GM19438 (cell line): ENCODE results near the gene SORCS1.

Source experiments
- ATAC-seq: cut with Tn5 transposase; IDR thresholded peaks from one replicate; pipeline ENCODE4 v1.9.1; 2021; ENCODE audit warnings: low read depth; ENCODE audit not compliant: unreplicated experiment

SORCS1 gene

DNA sequence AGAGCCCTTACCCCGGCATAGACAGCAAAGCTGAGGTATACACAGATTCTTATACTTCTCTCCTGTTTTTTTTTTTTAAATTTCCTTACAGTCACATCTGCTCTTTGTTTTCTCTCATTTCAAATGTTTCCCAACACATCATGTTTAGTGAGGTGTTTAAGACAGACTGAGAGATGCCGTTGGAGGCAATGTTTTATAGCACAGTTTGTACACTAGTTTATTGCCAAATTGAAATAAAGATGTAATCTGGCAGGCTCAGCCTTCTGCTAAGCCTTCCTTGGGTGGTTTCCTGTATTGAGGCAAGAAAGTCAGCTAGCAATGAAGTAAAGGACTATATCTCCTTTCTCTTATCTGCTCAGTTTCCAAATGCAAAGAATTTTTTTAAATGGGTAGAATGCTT, 393.4 kb downstream of the SORCS1 start:
- ATAC-seq, result no peak

DNA sequence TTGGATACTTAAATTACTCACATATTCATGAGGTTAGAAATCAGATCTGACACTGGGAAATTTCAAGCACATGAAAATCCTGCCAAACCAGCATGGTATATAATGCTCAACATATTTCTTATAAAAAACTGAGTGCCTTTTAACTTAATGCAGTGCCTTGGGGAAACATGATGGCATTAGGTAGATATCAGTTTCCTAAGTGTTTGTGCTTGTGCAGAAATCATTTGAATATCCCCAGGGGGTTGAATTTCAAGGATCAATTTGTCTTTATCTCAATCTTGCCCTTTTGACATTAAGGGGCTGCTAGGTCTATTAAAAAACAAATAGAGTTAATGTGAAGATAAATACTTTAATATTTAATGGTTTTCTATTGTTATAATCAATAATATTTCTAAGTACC, 396.3 kb downstream of the SORCS1 start:
- ATAC-seq, result no peak

DNA sequence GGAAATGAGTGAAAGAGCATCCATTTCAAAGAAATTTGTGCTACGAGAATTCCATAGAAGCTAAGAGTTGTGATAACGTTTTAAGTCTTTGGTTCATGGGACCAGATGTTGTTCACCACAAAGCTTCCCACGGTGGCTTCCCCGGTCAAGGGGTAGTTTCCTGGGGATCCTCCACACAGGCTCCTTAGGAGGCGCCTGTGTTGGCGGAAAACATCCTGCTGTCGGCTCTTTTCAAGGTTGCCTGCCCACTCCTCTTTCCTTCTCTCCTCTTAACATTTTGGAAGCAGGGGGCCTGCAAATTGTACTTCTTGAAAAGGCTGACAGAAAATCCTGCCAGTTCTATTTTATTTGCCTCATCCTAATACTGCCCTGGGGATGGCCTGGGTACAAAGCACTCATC, 398.6 kb downstream of the SORCS1 start:
- ATAC-seq, result no peak

DNA sequence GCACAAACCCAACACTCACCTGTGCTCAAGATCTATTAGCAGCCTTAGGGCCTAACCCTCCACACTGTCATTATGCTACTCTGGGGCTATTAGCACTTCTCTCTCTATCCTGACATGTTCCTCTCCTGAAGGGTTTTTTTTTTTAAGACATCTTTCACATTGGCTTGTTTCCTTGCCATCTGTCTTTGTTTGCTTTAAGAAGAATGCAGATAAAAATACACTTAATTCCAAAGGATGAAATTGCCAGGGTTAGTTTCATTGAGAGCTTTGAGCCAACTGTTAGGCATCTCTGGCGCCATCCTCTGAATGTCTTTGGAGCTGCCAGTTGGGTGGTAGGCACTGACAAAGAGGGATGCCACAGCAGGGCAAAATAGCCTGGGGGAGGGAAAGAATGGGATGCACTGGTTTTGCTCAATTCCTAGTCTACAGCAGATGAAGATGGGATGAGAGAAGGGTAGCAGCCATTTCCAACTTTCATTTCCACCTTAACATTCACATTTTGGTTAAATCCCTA, 399.2 kb downstream of the SORCS1 start:
- ATAC-seq, result no peak

DNA sequence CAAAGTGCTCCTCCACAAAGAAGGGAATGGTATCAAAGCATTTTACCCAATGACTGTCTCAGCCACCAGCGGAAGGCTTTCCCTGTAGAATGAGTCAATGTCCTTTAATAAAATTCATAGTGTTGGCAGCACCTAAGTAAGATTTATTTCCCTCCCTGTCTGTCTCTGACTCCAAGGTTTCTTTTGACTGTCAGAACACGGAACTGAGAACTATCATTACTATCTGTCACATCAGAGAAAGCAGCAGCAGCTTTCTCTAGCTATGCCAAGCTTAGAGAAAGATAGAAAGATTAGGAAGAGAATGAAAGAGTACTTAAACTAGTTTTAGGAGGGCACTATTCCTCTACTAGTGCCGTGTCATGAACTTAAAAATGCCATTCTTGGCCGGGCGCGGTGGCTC, 400.1 kb downstream of the SORCS1 start:
- no peak for ATAC-seq

DNA sequence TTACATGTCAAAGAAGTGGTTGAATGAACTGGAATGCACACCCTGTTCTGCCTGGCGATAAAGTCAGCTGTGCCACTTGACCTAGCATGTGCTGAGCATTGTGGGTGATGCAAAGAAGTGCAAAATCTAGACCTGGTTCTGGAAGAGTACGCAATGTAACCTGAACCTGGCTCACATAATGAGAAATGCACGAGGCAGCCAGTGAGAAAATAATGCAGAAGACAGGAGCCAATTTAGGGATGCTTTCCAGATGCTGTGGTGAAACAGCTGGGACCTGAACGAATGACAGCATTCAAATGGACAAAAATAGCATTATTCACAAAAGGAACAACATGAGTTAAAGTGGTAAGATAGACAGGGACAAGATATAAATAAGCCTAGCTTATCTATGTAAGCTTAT, 402.6 kb downstream of the SORCS1 start:
- ATAC-seq, result no peak

DNA sequence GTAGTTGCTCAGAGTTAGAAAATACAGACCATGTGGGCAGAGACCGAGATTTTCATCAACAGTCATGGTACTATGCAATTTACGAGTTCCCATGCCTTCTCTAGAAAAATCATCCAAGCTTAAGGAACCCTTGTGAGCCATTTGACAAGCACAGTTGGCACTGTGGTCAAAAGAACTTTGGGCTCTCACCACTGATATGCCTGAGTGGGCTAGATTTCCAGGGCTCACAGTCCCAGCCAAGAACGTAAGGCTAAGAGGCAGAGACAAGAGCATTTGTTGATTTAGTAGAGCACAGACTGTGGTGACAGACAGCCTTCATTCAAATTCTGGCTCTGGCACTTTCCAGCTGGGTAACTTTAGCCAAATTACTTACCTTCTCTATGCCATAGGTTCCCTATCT, 407.0 kb downstream of the SORCS1 start:
- ATAC-seq, result no peak

DNA sequence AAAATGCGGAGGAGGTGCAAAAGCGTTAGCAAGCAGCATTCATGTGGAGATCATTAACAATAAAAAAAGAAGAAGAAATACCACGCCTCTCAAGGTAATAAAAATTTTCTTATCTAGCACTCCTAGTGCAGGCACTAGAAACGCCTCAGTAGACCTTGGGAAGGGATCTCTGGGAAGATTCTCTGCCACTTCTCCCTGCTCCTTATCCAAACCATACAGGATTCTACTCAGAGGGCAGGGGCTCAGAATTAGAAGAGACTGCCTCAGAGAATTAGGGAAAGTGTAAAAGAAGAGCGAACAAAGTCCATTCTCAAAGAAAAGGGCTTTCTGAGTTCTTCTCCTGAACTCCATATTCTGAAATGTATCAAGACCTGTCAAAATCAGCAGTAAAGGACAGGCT, 413.4 kb downstream of the SORCS1 start:
- no peak for ATAC-seq

DNA sequence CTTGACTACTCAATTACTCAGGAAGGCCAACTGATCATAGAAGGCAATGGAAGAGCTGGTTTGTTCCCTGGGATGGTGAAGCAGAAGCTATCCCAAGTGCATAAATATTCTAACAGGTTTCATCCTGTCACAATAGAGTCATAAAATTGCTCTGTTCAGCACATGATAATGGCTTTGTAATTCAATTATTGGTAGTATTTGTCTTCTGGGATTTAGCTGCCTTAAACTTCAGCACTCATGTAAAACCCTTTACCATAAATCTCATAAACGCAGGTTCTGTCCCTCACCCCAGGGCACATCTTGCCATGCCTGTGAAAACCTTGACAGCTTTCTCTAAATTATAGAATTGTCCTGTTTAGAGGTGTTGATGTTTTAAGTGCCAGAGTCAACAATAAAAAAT, 417.6 kb downstream of the SORCS1 start:
- ATAC-seq, result no peak

DNA sequence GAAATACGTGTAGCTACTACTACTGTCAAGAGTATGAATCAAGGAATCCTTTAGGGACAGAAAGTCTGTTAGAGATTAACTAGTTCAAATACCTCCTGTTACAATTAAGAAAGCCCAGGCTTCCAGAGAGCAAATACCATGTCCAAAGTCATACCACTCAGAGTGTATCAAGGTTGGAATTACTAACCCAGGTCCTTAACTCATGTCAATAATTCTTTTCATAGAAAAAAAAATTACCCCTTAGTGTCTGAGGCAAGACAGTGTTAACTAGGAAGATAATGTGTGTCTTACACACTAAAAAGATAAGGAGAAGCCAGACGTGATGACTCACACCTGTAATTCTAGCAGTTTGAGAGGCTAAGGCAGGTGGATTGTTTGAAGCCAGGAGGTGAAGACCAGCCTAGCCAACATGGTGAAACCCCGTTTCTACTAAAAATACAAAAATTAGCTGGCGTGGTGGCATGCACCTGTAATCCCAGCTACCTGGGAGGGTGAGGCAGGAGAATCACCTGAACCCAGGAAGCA, 423.4 kb downstream of the SORCS1 start:
- ATAC-seq, result no peak

DNA sequence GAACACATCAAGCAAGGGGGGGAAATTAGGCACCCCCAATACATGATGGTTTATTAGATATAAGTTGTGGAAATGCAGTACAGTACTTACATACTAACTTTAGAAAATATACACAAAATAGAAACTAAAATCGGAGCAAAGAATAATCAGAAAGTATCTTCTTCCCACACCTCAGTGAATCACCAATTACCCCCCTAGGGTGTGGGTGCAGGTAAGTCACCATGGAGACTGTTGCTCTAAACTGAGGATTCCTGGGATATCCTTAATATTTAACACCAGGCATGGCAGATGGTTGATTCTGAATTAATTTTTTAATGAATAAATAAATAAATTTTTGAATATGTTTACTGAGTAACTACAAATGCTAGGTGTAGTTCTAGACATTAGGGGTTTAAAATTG, 424.4 kb downstream of the SORCS1 start:
- no peak for ATAC-seq

DNA sequence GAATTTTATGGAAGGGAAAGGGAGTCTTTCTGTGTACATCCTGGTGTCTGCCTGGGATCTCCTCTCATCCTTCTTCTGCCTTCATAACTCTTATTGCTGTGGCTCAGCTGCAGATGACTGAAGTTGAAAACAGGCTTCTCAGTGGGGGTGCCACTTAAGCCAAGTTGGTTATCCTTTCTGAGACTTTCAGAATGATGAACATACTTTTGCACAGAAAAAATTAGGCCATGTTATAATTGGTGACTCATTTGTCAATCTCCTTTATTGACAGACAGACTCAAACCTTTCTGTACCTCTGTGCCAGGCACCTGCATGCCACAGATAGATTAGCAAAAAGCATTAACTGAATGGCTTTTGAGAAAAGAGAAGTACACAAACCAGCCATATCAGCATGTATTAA, 430.3 kb downstream of the SORCS1 start:
- no peak for ATAC-seq

DNA sequence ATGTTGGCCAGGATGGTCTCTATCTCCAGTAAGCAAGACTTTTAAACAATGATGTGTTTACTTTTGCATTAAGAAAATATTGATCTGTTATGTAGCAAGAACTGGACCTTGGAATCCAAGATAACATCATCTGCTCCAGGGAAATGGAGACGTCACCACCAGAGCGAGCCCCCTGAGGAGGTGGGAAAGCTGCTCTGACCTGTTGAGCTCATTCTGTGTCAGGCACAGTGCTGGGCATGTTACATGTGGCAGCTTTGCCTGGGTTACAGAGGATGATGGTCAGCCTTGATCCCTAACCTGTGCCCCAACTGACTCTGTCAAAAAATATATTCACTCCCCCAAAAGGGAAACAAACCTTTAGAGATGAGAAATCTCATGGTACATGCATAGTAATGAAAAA, 436.3 kb downstream of the SORCS1 start:
- ATAC-seq, result no peak

DNA sequence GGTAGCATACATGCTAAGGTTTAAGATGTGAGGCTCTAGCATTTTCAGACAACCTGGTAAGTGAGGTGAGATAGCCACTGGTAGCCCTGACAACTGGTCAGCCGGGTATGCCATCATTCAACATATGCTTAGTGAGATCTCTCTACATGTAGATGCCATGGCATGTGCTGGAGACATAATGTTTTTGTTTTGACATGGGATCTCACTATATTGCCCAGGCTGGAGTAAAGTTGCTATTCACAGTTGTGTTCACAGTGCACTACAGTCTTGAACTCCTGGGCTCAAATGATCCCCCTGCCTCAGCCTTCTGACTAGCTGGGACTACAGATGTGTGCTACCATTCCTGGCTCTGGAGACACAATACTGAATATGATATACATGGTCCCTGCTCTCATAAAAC, 437.3 kb downstream of the SORCS1 start:
- ATAC-seq, result no peak

DNA sequence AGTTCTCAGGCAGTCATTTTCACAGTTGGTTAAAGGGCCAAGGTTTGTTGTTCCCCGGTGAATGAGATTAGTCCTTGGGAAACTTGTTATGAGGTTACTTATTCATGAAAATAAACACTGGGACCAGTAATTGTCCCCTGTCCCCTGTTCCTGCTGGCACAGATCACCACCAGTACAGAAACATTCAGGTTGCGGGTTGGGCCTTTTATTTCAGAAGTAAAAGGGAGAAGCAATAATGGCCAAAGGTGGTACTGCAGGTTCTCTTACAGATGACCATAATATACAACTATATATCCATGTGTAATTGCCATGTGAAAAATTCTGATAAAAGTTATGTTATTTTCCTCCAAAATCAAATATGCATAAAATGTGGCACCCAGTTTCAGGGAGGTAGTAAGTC, 442.0 kb downstream of the SORCS1 start:
- ATAC-seq, result no peak

DNA sequence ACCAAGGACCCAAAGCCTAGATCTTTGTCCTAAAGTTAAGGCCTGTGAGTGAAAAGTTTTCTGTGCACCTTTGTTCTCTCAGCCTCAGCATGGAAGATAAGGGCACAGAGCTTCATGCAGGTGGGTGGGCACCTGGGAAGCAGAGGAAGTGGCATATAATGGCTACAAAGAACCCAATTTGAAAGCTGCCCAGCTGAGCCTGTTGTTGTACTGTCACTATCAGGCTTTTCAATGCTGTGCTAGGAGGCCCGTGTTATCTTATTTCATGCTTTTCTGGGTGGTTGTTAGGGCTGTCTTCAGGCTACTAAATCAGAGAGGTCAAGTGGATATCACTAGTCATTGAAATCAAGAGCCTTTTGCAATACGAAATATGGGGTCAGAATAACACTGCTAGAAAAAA, 443.8 kb downstream of the SORCS1 start:
- no peak for ATAC-seq

DNA sequence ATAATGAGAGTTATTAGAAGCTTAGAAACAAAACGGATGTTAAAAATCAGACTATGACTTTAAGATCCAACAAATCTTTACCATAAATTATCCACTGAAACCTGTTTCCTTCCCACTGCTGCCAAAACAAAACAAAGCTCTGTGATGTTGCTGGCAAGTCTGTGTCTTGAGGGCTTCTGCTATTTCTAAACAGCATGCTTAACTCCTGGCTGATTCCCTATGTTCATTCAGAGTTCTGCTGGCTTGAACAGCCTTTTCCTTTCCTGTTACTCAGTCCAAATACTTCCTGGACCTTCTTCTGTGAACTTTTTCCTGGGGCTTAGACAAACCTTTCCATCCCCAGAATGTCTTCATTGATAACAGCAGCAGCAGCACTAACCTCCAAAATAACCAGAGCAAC, 448.1 kb downstream of the SORCS1 start:
- no peak for ATAC-seq

DNA sequence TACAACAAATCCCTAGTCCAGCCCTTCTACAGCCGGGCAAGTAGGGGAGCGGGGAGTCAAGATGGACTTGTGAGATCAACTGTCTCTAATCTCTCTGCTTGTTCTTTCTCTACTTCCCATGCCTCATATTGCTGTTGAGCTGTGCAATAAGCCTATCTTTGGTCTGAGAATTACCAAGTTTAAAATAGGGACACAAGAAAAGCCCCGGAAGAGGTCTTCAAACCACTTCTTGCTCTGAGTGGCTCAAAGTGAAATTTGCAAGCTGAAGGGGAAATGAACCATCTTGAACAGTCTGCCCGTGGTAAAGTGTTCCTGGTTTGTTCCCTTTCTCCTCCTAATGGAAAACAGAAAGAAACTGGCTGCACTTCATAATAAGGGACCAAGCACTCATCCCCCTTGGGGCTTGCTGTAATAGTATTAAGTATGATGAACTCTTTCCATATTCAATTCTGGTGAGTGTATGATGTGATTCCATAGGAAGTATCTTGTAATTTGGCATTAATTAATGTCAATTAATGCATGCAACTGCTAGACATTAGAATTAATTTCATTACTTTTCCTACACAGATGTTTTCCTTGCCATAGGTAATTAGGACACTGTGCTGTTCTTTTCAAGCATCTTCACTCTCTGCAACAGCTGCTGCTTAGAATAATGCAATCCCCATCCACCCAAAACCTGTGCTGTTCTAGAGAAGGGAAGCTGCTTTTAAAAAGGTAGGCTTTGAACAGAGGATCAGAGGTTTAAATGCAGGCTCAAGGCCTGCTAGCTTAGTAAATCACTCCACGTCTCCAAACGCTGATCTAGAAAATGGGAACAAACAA, 449.6 kb downstream of the SORCS1 start:
- no peak for ATAC-seq

DNA sequence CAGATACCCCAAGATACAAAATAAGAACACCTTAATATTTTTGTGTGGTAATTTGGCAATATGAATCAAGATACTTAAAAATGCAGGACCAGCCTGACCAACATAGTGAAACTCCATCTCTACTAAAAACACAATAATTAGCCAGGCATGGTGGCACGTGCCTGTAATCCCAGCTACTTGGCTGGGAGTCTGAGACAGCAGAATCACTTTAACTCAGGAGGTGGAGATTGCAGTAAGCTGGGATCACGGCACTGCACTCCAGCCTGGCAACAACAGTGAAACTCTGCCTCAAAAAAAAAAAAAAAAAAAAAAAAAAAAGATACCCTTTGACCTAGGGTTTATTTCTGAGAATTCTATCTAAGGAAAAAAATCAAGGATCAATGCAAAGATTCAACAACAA, 450.7 kb downstream of the SORCS1 start:
- ATAC-seq, result no peak

DNA sequence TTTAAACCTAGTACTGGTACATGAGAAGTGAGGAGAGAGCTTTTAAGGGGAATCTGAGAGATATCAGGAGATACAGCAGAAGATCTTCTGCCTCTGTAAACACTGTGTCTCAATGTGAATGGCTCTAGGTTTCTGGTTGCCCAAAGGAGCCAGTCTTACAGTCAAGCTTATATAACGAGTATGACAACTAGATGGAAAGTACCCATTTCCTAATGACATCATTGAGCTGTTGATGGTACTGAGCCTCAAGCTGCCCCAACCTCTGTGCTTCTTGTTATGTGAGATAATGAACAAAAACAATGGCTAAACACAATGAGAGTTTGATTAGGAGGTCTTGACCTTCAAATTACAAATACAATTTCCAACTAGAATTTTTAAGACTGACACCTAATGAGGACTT, 451.5 kb downstream of the SORCS1 start:
- ATAC-seq, result no peak

DNA sequence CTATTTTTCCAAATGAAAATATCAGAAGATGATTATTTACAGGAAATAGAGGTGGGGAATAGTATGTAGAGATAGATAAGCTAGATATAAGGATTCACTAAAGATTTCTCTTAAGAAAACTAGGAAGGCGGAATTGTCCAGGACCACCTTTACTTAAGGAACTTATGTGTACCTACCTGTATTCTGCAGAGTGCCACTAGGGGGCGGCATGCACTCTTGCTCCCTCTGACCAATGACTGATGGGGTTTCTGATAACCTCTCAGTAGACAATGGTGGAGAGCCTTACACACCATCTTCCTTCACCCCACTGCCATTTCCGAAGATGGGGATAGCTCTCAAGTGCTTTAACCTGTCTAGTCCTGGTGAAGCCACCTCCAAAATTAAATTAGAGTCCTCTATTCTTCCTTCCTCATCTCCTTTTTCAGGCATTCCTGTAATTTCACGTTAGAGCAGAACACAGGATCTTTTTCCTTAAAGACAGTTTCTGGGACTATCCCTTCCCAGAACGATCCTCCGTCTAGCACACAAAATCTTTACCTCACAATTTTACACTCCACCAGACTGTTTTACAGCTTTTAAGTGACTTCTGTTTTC, 453.1 kb downstream of the SORCS1 start:
- peak; percentile 76 for ATAC-seq

DNA sequence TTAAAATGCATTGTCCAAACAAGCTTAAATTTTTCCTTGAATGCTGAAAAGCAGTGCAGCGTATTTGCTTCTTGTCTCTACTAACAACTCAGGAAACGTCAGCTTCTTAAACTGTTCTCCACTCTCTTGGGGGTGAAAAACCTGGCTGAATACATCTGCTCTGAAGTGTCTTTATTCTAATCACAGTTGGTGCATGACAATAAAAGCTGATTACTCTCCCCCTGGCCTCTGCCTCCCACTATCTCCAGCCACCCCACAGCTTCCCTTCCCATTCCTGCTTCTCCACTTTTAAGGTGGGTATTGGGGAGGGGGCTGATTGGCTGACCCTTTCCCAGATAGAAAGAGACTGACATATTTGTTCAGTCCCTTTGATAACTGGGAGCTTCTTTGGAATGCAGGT, 456.0 kb downstream of the SORCS1 start:
- ATAC-seq, result no peak
